ENCODE measurements around the gene SBF2.

- TF ChIP-seq, protein P1, sequence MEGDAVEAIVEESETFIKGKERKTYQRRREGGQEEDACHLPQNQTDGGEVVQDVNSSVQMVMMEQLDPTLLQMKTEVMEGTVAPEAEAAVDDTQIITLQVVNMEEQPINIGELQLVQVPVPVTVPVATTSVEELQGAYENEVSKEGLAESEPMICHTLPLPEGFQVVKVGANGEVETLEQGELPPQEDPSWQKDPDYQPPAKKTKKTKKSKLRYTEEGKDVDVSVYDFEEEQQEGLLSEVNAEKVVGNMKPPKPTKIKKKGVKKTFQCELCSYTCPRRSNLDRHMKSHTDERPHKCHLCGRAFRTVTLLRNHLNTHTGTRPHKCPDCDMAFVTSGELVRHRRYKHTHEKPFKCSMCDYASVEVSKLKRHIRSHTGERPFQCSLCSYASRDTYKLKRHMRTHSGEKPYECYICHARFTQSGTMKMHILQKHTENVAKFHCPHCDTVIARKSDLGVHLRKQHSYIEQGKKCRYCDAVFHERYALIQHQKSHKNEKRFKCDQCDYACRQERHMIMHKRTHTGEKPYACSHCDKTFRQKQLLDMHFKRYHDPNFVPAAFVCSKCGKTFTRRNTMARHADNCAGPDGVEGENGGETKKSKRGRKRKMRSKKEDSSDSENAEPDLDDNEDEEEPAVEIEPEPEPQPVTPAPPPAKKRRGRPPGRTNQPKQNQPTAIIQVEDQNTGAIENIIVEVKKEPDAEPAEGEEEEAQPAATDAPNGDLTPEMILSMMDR (IDR thresholded peaks at IDR 0.05; ENCODE audit: insufficient read depth, low read length, poor library complexity, severe bottlenecking): no peak
- TF ChIP-seq EZH2phosphoT487 (conservative IDR thresholded peaks at IDR 0.05; ENCODE audit: low read length): no peak
Observed at GRCh38 chr11:10268746-10269488, 25.1 kb downstream of the SBF2 start.

Measured in SU-DHL-6 (cell line).